ENCODE data around the gene USH2A.

DNA sequence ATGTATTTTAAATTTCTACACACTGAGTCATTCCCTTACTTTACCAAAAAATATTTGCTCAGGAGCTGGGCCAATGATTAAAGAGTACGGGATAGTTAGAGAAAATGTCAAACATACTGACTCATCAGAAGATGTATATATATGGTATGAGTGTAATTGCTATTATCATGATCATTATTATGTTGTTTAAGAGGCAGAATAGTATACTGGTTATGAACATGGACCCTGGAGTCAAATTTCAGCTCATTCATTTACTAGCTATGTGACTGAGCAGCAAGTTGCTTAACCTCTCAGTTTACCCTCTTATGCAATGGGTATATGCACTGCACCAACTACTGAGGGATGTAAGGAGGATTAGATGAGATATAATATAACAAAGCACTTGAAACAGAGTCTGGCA lies 41.2 kb upstream of the USH2A start:
- TF ChIP-seq, protein P1, sequence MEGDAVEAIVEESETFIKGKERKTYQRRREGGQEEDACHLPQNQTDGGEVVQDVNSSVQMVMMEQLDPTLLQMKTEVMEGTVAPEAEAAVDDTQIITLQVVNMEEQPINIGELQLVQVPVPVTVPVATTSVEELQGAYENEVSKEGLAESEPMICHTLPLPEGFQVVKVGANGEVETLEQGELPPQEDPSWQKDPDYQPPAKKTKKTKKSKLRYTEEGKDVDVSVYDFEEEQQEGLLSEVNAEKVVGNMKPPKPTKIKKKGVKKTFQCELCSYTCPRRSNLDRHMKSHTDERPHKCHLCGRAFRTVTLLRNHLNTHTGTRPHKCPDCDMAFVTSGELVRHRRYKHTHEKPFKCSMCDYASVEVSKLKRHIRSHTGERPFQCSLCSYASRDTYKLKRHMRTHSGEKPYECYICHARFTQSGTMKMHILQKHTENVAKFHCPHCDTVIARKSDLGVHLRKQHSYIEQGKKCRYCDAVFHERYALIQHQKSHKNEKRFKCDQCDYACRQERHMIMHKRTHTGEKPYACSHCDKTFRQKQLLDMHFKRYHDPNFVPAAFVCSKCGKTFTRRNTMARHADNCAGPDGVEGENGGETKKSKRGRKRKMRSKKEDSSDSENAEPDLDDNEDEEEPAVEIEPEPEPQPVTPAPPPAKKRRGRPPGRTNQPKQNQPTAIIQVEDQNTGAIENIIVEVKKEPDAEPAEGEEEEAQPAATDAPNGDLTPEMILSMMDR (IDR thresholded peaks at IDR 0.05): no peak
- TF ChIP-seq POLR2A (IDR thresholded peaks at IDR 0.05): no peak
